C4-2B (cell line): ENCODE measurements around the gene RFC2.

Experiments used
- H3K27ac ChIP-seq: fragments of 450-650 bp; 2 replicates; pipeline ENCODE4 v1.5.1; 2017
- CTCF ChIP-seq: fragments of 450-650 bp; conservative IDR thresholded peaks from 2 replicates; pipeline ENCODE4 v1.5.1; 2017; ENCODE audit warnings: mild to moderate bottlenecking
- ZFX ChIP-seq: fragments of 450-650 bp; IDR thresholded peaks from 2 replicates; pipeline ENCODE4 v1.6.1; 2017

The RFC2 gene

GRCh38 chr7:74185016-74185415, 69.2 kb downstream of the RFC2 start:
- TF ChIP-seq CTCF = no peak
- TF ChIP-seq ZFX = no peak
- H3K27ac ChIP-seq = no peak overlapping the region

GRCh38 chr7:74183653-74184450, 70.3 kb downstream of the RFC2 start:
- TF ChIP-seq ZFX = no peak
- TF ChIP-seq CTCF = peak; percentile 62
- H3K27ac ChIP-seq = no peak overlapping the region

GRCh38 chr7:74183142-74183541, 71.1 kb downstream of the RFC2 start:
- H3K27ac ChIP-seq = peak overlapping the region; percentile 44
- no peak for TF ChIP-seq ZFX
- no peak for TF ChIP-seq CTCF

GRCh38 chr7:74182453-74183090, 71.6 kb downstream of the RFC2 start:
- TF ChIP-seq ZFX (no peak; the same call in 1 of the 2 replicates), CTCF (no peak)

GRCh38 chr7:74181821-74182220, 72.4 kb downstream of the RFC2 start:
- TF ChIP-seq ZFX (no peak), CTCF (no peak)
- no peak overlapping the region for H3K27ac ChIP-seq

More at GRCh38 chr7:74182453-74183090, 71.6 kb downstream of the RFC2 start:
- peak overlapping the region; percentile 44 for H3K27ac ChIP-seq
